A549 (cell line): ENCODE results near the gene SLC23A2. TPM values are rescaled to one million over a fixed set of nuclear protein-coding genes. Genes with fewer than 3 reads are reported as not detected.

Source experiments
- ATAC-seq, 2 experiments: fragments of 200-7000 bp in 1 of 2; fragments of >200 bp in 1 of 2; cut with Nextera tagmentation in 1 of 2; cut with Tn5 transposase in 1 of 2; 3 replicates each; pipeline versions ENCODE4 v1.8.0 to v1.9.1; 2018 to 2020; ENCODE audit warnings: mild to moderate bottlenecking in 1 of 2, moderate library complexity in 1 of 2
- CTCF ChIA-PET: fragments of 300-600 bp; sonication (Branson Sonifier 250); formaldehyde crosslinking; extraction: SDS; loops from one replicate; lab custom pipeline; 2021; ENCODE audit warnings: antibody characterized with exemption, inconsistent platforms; lab: Yijun Ruan, JAX
- POLR2A ChIA-PET: fragments of 350-600 bp; formaldehyde crosslinking; extraction: SDS; loops from one replicate; lab custom pipeline; 2021; ENCODE audit warnings: antibody characterized with exemption, inconsistent platforms; lab: Yijun Ruan, JAX
- DNase-seq, 2 experiments: peaks; one replicate each; pipeline versions ENCODE4 v3.0.0 to v3.0.0-alpha.2; 2011 to 2016; ENCODE audit warnings: low read depth in 1 of 2, low spot score in 1 of 2
- FAIRE-seq: peaks from 2 replicates; lab custom pipeline; 2011; peaks lifted over from hg19 to GRCh38; lab: Jason Lieb, UNC
- H3K27ac ChIP-seq, 2 experiments: fragments of >200 bp; sonication (Bioruptor Twin); formaldehyde crosslinking; 3 replicates each; pipeline ENCODE4 v1.5.1; 2016 to 2017
- H3K4me1 ChIP-seq: fragments of >200 bp; sonication (Bioruptor Twin); formaldehyde crosslinking; 3 replicates; pipeline ENCODE4 v1.6.1; 2016
- H3K4me2 ChIP-seq: fragments of >200 bp; sonication (Bioruptor Twin); formaldehyde crosslinking; 3 replicates; pipeline ENCODE4 v1.6.1; 2016
- H3K4me3 ChIP-seq: fragments of >200 bp; sonication (Bioruptor Twin); formaldehyde crosslinking; 3 replicates; pipeline ENCODE4 v1.5.1; 2016
- H3K9me3 ChIP-seq: fragments of >200 bp; sonication (Bioruptor Twin); formaldehyde crosslinking; 3 replicates; pipeline ENCODE4 v1.6.1; 2016
- BHLHE40 ChIP-seq: IDR thresholded peaks from 2 replicates; pipeline ENCODE4 v1.6.1; 2012; ENCODE audit warnings: low read depth, low read length, inconsistent platforms
- CBX8 ChIP-seq: fragments of 200-600 bp; sonication (generic); IDR thresholded peaks from 2 replicates; pipeline ENCODE4 v1.6.1; 2016
- CHD2 ChIP-seq: fragments of 150-350 bp; IDR thresholded peaks from 2 replicates; pipeline ENCODE4 v1.6.1; 2014; ENCODE audit warnings: low read length; ENCODE audit not compliant: partially characterized antibody
- CHD4 ChIP-seq: fragments of 200-600 bp; sonication (generic); IDR thresholded peaks from 2 replicates; pipeline ENCODE4 v1.6.1; 2016; ENCODE audit warnings: antibody characterized with exemption, mild to moderate bottlenecking, borderline replicate concordance
- ESRRA ChIP-seq: fragments of 150-350 bp; IDR thresholded peaks from 2 replicates; pipeline ENCODE4 v1.6.1; 2014; ENCODE audit warnings: mild to moderate bottlenecking, low read length, borderline replicate concordance
- HDAC2 ChIP-seq: fragments of 200-600 bp; sonication (generic); IDR thresholded peaks from 2 replicates; pipeline ENCODE4 v1.6.1; 2016
- HMGXB4 ChIP-seq: fragments of 250-450 bp; sonication (Bioruptor Pico); IDR thresholded peaks from 2 replicates; pipeline ENCODE4 v1.5.0; 2021; ENCODE audit warnings: mild to moderate bottlenecking, moderate library complexity, borderline replicate concordance
- HOXB13 ChIP-seq: fragments of 250-450 bp; sonication (Bioruptor Pico); IDR thresholded peaks from 2 replicates; pipeline ENCODE4 v1.5.0; 2020; ENCODE audit warnings: low read depth, mild to moderate bottlenecking, moderate library complexity
- MAFK ChIP-seq: fragments of 450-650 bp; IDR thresholded peaks from 2 replicates; pipeline ENCODE4 v1.6.1; 2014; ENCODE audit not compliant: partially characterized antibody
- MAZ ChIP-seq: fragments of 150-350 bp; IDR thresholded peaks from 2 replicates; pipeline ENCODE4 v1.6.1; 2014; ENCODE audit warnings: antibody characterized with exemption, low read depth, low read length, borderline replicate concordance
- NPAS2 ChIP-seq: fragments of 250-450 bp; sonication (Bioruptor Pico); IDR thresholded peaks from 2 replicates; pipeline ENCODE4 v1.8.0; 2022; ENCODE audit warnings: mild to moderate bottlenecking, moderate library complexity, borderline replicate concordance
- POLR2A ChIP-seq: IDR thresholded peaks from 2 replicates; pipeline ENCODE4 v1.6.1; 2012; ENCODE audit warnings: mild to moderate bottlenecking, low read length
- WGBS: methylation state at CpG from one replicate; pipeline ENCODE4 v1.1.6; 2017; ENCODE audit errors: missing lambda C conversion rate; 5-methylcytosine and 5-hydroxymethylcytosine counted together
- polyA plus RNA-seq, 4 experiments: library from polyadenylated mRNA; depleted of rRNA in 3 of 4; stranded (reverse); fragments of >200 nt; fragmentation: RNase III in 1 of 4; extraction: RNeasy Plus Mini Kit Qiagen cat#74134 plus additional on column Dnase treatment in 1 of 4; gene quantifications; 2 replicates in 3 of 4; 3 replicates in 1 of 4; pipeline ENCODE4 v1.2.3, GENCODE V29; 2011 to 2017
- TF ChIP-seq, protein P1 (sequence below): fragments of >200 bp; sonication (Bioruptor Twin); formaldehyde crosslinking; IDR thresholded peaks from 3 replicates; pipeline ENCODE4 v1.5.1; 2016

Gene SLC23A2
- polyA plus RNA-seq, 2 of the 4 experiments (the other 2 are of a cell fraction), result 13.1 to 47.8 TPM

DNA sequence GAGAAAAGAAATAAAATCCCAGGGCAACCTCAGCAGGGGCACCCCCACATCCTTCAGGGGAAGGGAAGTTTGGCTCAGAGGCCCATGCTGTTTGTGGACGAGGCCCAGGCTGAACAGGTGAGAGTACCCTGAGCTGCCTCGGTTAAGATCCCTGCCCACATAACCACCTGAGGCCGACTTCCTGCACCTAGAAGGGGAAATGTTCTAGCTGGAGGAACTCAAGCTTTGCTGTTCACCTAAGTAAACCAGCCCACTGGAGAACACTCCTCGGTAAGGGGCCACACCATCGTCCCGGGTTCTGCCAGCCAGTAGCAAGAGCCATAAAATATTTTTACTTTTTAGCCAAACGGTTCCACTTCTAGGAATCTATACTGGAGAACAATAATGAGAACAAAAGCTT lies 88.2 kb downstream of the SLC23A2 start (continued):
- TF ChIP-seq CHD4 (no peak), HDAC2 (no peak)

- FAIRE-seq (no peak), ATAC-seq (no peak), DNase-seq (no peak)
- H3K4me3 ChIP-seq, result no peak overlapping the region
- ChIA-PET CTCF (interaction anchor here (0.6 to 0.9 kb wide), 3 partner anchors 189 to 1018 kb away, joined by 3 read pairs; no protein-coding TSS in a partner anchor), POLR2A (no interaction called here)
- H3K4me1 ChIP-seq, result peaks cover 11% of the 10 kb centered on the region
- 0 out of 2 replicates have a peak, but pooled peaks have one; percentile 9 for TF ChIP-seq POLR2A
- TF ChIP-seq MAZ, result no peak
- H3K9me3 ChIP-seq, result no peaks in the 10 kb centered on the region
- no peak overlapping the region for H3K27ac ChIP-seq
- H3K4me2 ChIP-seq, result no peak overlapping the region
- whole genome bisulfite sequencing, result 94% methylated on average over 15 of the region's 15 CpGs
Measured at GRCh38 chr20:4912380-4913142, 88.7 kb downstream of the SLC23A2 start.

GRCh38 chr20:4910951-4911350 lies 90.4 kb downstream of the SLC23A2 start:
- FAIRE-seq, result no peak
- no peak for DNase-seq
- WGBS, result 91% methylated on average over 5 of the region's 5 CpGs
- CTCF ChIA-PET, result interaction anchor here (0.9 to 1.0 kb wide), 2 partner anchors 8 to 19 kb away, joined by 3 to 5 read pairs; no protein-coding TSS in a partner anchor
- Histone ChIP-seq H3K4me3 (no peak overlapping the region), H3K4me2 (no peak overlapping the region), H3K27ac (no peak overlapping the region), H3K9me3 (no peaks in the 10 kb centered on the region), H3K4me1 (no peaks in the 10 kb centered on the region)
- ATAC-seq, result no peak
- POLR2A ChIA-PET, result no interaction called here
- TF ChIP-seq, protein P1, sequence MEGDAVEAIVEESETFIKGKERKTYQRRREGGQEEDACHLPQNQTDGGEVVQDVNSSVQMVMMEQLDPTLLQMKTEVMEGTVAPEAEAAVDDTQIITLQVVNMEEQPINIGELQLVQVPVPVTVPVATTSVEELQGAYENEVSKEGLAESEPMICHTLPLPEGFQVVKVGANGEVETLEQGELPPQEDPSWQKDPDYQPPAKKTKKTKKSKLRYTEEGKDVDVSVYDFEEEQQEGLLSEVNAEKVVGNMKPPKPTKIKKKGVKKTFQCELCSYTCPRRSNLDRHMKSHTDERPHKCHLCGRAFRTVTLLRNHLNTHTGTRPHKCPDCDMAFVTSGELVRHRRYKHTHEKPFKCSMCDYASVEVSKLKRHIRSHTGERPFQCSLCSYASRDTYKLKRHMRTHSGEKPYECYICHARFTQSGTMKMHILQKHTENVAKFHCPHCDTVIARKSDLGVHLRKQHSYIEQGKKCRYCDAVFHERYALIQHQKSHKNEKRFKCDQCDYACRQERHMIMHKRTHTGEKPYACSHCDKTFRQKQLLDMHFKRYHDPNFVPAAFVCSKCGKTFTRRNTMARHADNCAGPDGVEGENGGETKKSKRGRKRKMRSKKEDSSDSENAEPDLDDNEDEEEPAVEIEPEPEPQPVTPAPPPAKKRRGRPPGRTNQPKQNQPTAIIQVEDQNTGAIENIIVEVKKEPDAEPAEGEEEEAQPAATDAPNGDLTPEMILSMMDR, result no peak

DNA sequence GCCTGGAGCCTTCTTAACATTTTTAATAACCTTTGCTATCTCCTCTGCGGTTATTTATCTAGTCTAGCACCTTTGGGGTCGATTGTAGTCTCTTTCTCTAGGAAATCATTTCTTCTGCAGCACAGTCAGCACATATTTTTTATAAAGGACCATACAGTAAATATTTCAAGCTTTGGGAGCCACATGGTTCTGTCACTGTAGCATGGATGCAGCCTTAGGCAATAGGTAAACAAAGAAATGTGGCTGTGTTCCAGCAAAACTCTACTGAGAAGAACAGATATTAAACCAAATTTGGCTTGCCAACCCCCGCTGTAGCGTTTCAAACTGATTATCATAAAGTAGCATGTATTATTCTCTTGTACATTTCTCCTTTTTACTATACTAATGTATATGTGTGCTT lies 95.7 kb downstream of the SLC23A2 start:
- Histone ChIP-seq H3K4me3 (no peak overlapping the region), H3K4me1 (0 out of 3 replicates have a peak, but pooled peaks cover 3% of the 10 kb centered on the region)
- no peak for TF ChIP-seq ESRRA
- TF ChIP-seq HDAC2, result no peak
- no peak for TF ChIP-seq HOXB13 (CRISPR knock-in tag)
- TF ChIP-seq NPAS2 (CRISPR knock-in tag), result no peak
- TF ChIP-seq, all 56 proteins: peak for 0
- 85% methylated on average over 4 of the region's 4 CpGs for WGBS
- H3K9me3 ChIP-seq, result no peaks in the 10 kb centered on the region
- CTCF ChIA-PET, result interaction anchor here (0.5 to 1.7 kb wide), 3 partner anchors 11 to 792 kb away, joined by 3 to 4 read pairs (median 3); no protein-coding TSS in a partner anchor
- H3K4me2 ChIP-seq, result no peak overlapping the region
- ATAC-seq (no peak), DNase-seq (no peak), FAIRE-seq (peak; percentile 7)
- H3K27ac ChIP-seq, result no peak overlapping the region
- POLR2A ChIA-PET, result no interaction called here

- ChIA-PET CTCF (interaction anchor here (1.2 to 1.7 kb wide), 2 partner anchors 11 to 75 kb away, joined by 3 to 4 read pairs; no protein-coding TSS in a partner anchor), POLR2A (no interaction called here)
- TF ChIP-seq CBX8 (no peak), CHD2 (no peak), HMGXB4 (CRISPR knock-in tag) (no peak), BHLHE40 (no peak), MAFK (no peak)
- Histone ChIP-seq H3K4me1 (0 out of 3 replicates have a peak, but pooled peaks cover 3% of the 10 kb centered on the region), H3K4me3 (no peak overlapping the region), H3K4me2 (no peak overlapping the region), H3K27ac (no peak overlapping the region), H3K9me3 (no peaks in the 10 kb centered on the region)
- WGBS, result 94% methylated on average over 4 of the region's 4 CpGs
- DNase-seq (no peak), ATAC-seq (no peak), FAIRE-seq (no peak)
Measured at GRCh38 chr20:4905195-4905594, 96.1 kb downstream of the SLC23A2 start.
